ENCODE data around the gene SH3TC1. TPM values are rescaled to one million over a fixed set of nuclear protein-coding genes. Genes with fewer than 3 reads are reported as not detected.

Gene SH3TC1
- total and polyA plus RNA-seq, 2 of the 8 experiments (the other 6 are each of a cell fraction or from before 2014, with no cell fraction given) = 0.15 TPM; not detected in 1

DNA sequence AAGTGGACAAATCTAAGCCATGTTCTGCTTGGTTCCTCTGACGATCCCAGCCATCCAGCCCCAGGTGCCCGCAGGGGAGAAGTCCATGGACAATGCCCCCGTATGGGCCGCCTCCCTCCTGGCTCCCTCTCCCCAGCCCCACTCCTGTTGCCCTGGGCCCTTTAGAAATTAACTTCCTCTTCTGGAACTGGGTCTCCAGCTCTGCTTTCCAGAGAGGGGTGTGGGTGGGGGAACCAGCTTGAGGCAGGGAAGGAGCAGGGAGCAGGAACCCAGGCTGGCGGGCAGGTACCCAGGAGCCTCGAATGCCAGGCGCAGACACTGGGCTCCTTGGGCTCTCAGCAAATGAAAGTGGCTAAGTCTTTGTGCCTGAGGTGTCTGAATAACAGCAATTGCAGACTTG, 27.8 kb upstream of the SH3TC1 start:
- H4K20me1 ChIP-seq (replicated peaks in 1 of 2; ENCODE audit: control insufficient read depth in 1 of 2, insufficient read depth in 2 of 2, low read length in 2 of 2) = peaks cover 0 to 4% of the 10 kb centered on the region in 2 experiments
- no peak overlapping the region for H4K91ac ChIP-seq (replicated peaks; ENCODE audit: insufficient read length, low read length)
- H3K23ac ChIP-seq (ENCODE audit: insufficient read length) = no peak overlapping the region
- no peak overlapping the region for H3K14ac ChIP-seq (ENCODE audit: insufficient read length)
- 91% methylated on average over 7 of the region's 7 CpGs; no CpG with 5 or more reads in 1 of the 2 experiments for WGBS, 2 experiments (ENCODE audit: extremely low coverage in 1 of 2, insufficient coverage in 1 of 2, insufficient read length in 1 of 2, insufficient replicate concordance in 2 of 2, low coverage in 1 of 2, low lambda C conversion rate in 2 of 2, missing lambda C conversion rate in 1 of 2)
- no peaks in the 10 kb centered on the region for H3K4me1 ChIP-seq (replicated peaks in 1 of 4; ENCODE audit: control insufficient read depth in 3 of 4, insufficient read depth in 4 of 4, low read length in 3 of 4)
- TF ChIP-seq BACH1 (IDR thresholded peaks at IDR 0.05; ENCODE audit: low read length) (no peak), FOSL1 (IDR thresholded peaks at IDR 0.05; ENCODE audit: insufficient read depth, low read depth, low read length) (no peak), RXRA (IDR thresholded peaks at IDR 0.05; ENCODE audit: insufficient read depth, low read depth, low read length) (no peak), CEBPB (IDR thresholded peaks at IDR 0.05; ENCODE audit: low read depth, low read length) (no peak), CREB1 (IDR thresholded peaks at IDR 0.05) (no peak), CBX5 (IDR thresholded peaks at IDR 0.05; ENCODE audit: low read depth, low read length) (no peak), BRCA1 (IDR thresholded peaks at IDR 0.05; ENCODE audit: low read depth, low read length) (no peak)
- H3K27ac ChIP-seq (ENCODE audit: low read depth, low read length) = no peak overlapping the region
- H3K18ac ChIP-seq (ENCODE audit: extremely low read depth, low read length) = no peak overlapping the region
- H2AK5ac ChIP-seq (ENCODE audit: low read depth, low read length) = no peak overlapping the region
- no peaks in the 10 kb centered on the region for H3K79me2 ChIP-seq (ENCODE audit: control insufficient read depth in 1 of 2, insufficient read depth in 2 of 2, low read length in 2 of 2)
- H3K4me2 ChIP-seq (ENCODE audit: insufficient read depth in 1 of 2, low read depth in 2 of 2, low read length in 2 of 2) = no peak overlapping the region
- no peaks in the 10 kb centered on the region for H3K79me1 ChIP-seq (ENCODE audit: low read depth, low read length)
- H2BK20ac ChIP-seq (ENCODE audit: low read length) = no peak overlapping the region
- no peak overlapping the region for H2BK5ac ChIP-seq (ENCODE audit: low read depth, low read length)
- H3K4ac ChIP-seq (replicated peaks; ENCODE audit: insufficient read length, low read depth, low read length) = no peak overlapping the region
- no peak overlapping the region for H3K9ac ChIP-seq (replicated peaks in 1 of 4; ENCODE audit: extremely low read depth in 1 of 4, low read depth in 3 of 4, low read length in 3 of 4)
- H2BK12ac ChIP-seq (ENCODE audit: low read depth, low read length) = no peak overlapping the region
- no peak overlapping the region for H3K4me3 ChIP-seq (ENCODE audit: extremely low read depth in 1 of 4, insufficient read depth in 2 of 4, low read depth in 3 of 4, low read length in 4 of 4)
- H2BK15ac ChIP-seq (ENCODE audit: low read length) = no peak overlapping the region
- H3K56ac ChIP-seq (replicated peaks; ENCODE audit: insufficient read length, low read depth, low read length) = no peak overlapping the region
- H2BK120ac ChIP-seq (replicated peaks; ENCODE audit: low read depth, low read length) = no peak overlapping the region
- peaks cover 9 to 13% of the 10 kb centered on the region in 2 experiments for H3K9me3 ChIP-seq (ENCODE audit: insufficient read depth in 2 of 2, low read depth in 1 of 2, low read length in 1 of 2)
- no peaks in the 10 kb centered on the region for H3K27me3 ChIP-seq (replicated peaks in 1 of 4; ENCODE audit: control insufficient read depth in 3 of 4, extremely low read depth in 1 of 4, insufficient read depth in 3 of 4, low read length in 3 of 4)
- peaks cover 6% of the 10 kb centered on the region; the same call in 1 of the 2 replicates for H3K23me2 ChIP-seq (ENCODE audit: low read depth, low read length)
- POLR2A ChIA-PET (ENCODE audit: partially characterized antibody) = no interaction called here
- H4K8ac ChIP-seq (ENCODE audit: extremely low read depth, insufficient read depth, low read length) = no peak overlapping the region; the same call in 1 of the 2 replicates
- CTCF ChIA-PET (ENCODE audit: partially characterized antibody) = interaction anchor here (1.3 kb wide), 1 partner anchor 12 kb away, joined by 5 read pairs; the partner anchor contains the start of gene ABLIM2
- no peak overlapping the region for H4K5ac ChIP-seq (ENCODE audit: insufficient read length, low read depth, low read length)
- DNase-seq (ENCODE audit: low read depth in 1 of 2, low spot score in 2 of 2) = no peak
- H3K36me3 ChIP-seq (ENCODE audit: control insufficient read depth in 2 of 4, insufficient read depth in 4 of 4, low read length in 3 of 4) = no peaks in the 10 kb centered on the region
- no peak for FAIRE-seq
- H2AFZ ChIP-seq (ENCODE audit: low read length) = no peak overlapping the region
